NT2/D1 (cell line): ENCODE measurements around the gene PRMT7.

Experiments used
- DNase-seq: peaks from one replicate; pipeline ENCODE4 v3.0.0-alpha.2; 2011; ENCODE audit warnings: low read depth, low spot score
- H3K27me3 ChIP-seq: 2 replicates; pipeline ENCODE4 v1.6.0; 2011; ENCODE audit warnings: mild to moderate bottlenecking; ENCODE audit not compliant: insufficient read length, insufficient read depth
- H3K36me3 ChIP-seq: 2 replicates; pipeline ENCODE4 v1.6.1; 2011; ENCODE audit warnings: mild to moderate bottlenecking, low read length, mixed read lengths; ENCODE audit not compliant: insufficient read depth, insufficient read length
- H3K4me1 ChIP-seq: 2 replicates; pipeline ENCODE4 v1.5.1; 2011; ENCODE audit not compliant: insufficient read depth, insufficient read length
- H3K4me3 ChIP-seq: 2 replicates; pipeline ENCODE4 v1.5.1; 2011; ENCODE audit warnings: low read depth; ENCODE audit not compliant: insufficient read length
- H3K9ac ChIP-seq: 2 replicates; pipeline ENCODE4 v1.6.0; 2011; ENCODE audit warnings: low read depth; ENCODE audit not compliant: insufficient read length
- H3K9me3 ChIP-seq: 2 replicates; pipeline ENCODE4 v1.5.1; 2011; ENCODE audit warnings: mild to moderate bottlenecking, low read length; ENCODE audit not compliant: insufficient read depth
- SUZ12 ChIP-seq: IDR thresholded peaks from 2 replicates; pipeline ENCODE4 v1.6.1; 2011; ENCODE audit not compliant: insufficient read length, insufficient read depth; ENCODE audit errors: extremely low read depth
- YY1 ChIP-seq: IDR thresholded peaks from 2 replicates; pipeline ENCODE4 v1.6.1; 2011; ENCODE audit not compliant: insufficient read length, insufficient read depth
- ZNF274 ChIP-seq: IDR thresholded peaks from 2 replicates; pipeline ENCODE4 v1.6.1; 2011; ENCODE audit warnings: mild to moderate bottlenecking, low read depth, low read length

The PRMT7 gene

DNA sequence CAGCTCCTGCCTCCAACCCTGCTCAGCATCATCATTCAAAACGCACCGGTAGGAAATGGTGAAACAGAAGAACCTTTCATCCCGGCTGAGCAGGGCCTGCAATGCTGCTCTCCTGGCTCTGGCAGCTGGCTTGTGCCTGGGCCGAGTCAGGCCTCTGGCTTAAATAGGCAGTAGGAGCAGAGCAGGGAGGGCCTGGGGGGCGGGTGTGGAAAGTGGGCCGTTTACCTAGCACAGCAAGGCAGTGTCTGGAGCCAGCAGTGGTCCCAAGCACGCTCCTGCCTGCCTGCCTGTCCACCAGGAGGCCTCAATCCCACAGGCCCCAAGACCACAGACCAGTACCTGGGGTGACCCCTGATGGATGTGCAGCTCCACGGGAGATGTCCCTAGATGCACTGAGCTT is 78.2 kb downstream of the PRMT7 start:
- no peaks in the 10 kb centered on the region for H3K36me3 ChIP-seq
- H3K4me1 ChIP-seq: peaks cover 40% of the 10 kb centered on the region
- no peak for DNase-seq
- H3K27me3 ChIP-seq: no peaks in the 10 kb centered on the region
- no peak for TF ChIP-seq YY1
- TF ChIP-seq ZNF274: no peak
- no peak for TF ChIP-seq SUZ12
- no peaks in the 10 kb centered on the region for H3K9me3 ChIP-seq
- no peak overlapping the region for H3K4me3 ChIP-seq
- H3K9ac ChIP-seq: no peak overlapping the region

DNA sequence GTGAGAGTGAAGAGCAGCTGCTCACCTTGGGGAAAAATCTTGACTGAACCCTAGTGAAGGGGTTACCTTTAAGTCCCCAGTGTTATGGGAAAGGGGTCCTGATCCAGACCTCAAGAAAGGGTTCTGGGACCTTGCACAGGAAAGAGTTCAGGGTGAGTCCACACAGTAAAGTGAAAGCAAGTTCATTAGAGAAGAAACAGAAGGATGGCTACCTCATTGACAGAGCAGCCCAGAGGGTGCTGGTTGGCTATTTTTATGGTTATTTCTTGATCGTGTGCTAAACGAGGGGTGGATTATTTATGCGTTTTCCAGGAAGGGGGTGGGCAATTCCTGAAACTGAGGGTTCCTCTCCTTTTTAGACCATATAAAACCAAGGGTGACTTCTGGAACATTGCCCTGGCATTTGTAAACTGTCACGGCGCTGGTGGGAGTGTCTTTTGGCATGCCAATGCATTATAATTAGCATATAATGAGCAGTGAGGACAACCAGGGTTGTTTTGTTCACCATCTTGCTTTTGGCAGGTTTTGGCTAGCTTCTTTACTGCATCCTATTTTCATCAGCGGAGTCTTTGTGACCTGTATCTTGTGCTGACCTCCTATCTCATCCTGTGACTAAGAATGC is 79.0 kb downstream of the PRMT7 start:
- TF ChIP-seq SUZ12 (no peak), YY1 (no peak), ZNF274 (no peak)
- no peak for DNase-seq
- Histone ChIP-seq H3K36me3 (no peaks in the 10 kb centered on the region), H3K9me3 (no peaks in the 10 kb centered on the region), H3K4me3 (no peak overlapping the region), H3K9ac (no peak overlapping the region), H3K4me1 (peaks cover 35% of the 10 kb centered on the region), H3K27me3 (no peaks in the 10 kb centered on the region)

- H3K4me1 ChIP-seq: peaks cover 34% of the 10 kb centered on the region
- no peaks in the 10 kb centered on the region for H3K36me3 ChIP-seq
- H3K9ac ChIP-seq: no peak overlapping the region
- H3K9me3 ChIP-seq: no peaks in the 10 kb centered on the region
- H3K27me3 ChIP-seq: no peaks in the 10 kb centered on the region
- DNase-seq: no peak
- no peak for TF ChIP-seq YY1
- TF ChIP-seq SUZ12: no peak
- no peak overlapping the region for H3K4me3 ChIP-seq
Measured at GRCh38 chr16:68393333-68393732, 82.5 kb downstream of the PRMT7 start.

GRCh38 chr16:68395167-68395786 is 84.5 kb downstream of the PRMT7 start:
- DNase-seq: no peak
- H3K4me1 ChIP-seq: peaks cover 32% of the 10 kb centered on the region
- H3K36me3 ChIP-seq: no peaks in the 10 kb centered on the region
- no peak overlapping the region for H3K9ac ChIP-seq
- TF ChIP-seq SUZ12: no peak
- no peak for TF ChIP-seq ZNF274
- no peak for TF ChIP-seq YY1
- no peak overlapping the region for H3K4me3 ChIP-seq
- H3K9me3 ChIP-seq: no peaks in the 10 kb centered on the region
- H3K27me3 ChIP-seq: no peaks in the 10 kb centered on the region

- Histone ChIP-seq H3K27me3 (no peaks in the 10 kb centered on the region), H3K4me3 (no peak overlapping the region), H3K4me1 (peaks cover 29% of the 10 kb centered on the region), H3K9ac (no peak overlapping the region), H3K36me3 (no peaks in the 10 kb centered on the region), H3K9me3 (no peaks in the 10 kb centered on the region)
- TF ChIP-seq SUZ12 (no peak), YY1 (no peak), ZNF274 (no peak)
- DNase-seq: no peak
Measured at GRCh38 chr16:68395815-68396214, 85.0 kb downstream of the PRMT7 start.

DNA sequence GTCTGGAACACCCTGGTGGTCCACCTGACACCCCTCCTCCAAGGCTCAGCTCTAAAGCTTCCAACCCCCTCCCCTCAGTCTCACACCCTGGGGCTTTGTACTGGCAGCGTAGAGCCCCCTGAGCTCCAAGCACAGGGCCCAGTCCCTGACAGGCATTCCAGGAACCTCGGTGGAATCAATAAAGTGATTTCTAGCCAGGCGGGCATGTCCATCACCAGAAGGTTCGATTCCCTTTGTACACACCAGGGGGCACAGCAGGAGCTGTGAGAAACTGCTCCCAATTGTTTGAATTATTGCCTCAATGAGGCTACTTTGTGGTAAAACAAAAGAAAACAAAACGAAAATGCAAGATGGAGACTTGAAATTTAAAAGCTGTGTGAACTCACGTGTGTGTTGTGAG is 85.7 kb downstream of the PRMT7 start:
- Histone ChIP-seq H3K9ac (peak overlapping the region; percentile 43), H3K27me3 (no peaks in the 10 kb centered on the region), H3K36me3 (no peaks in the 10 kb centered on the region), H3K9me3 (peaks cover 1% of the 10 kb centered on the region; the same call in 1 of the 2 replicates), H3K4me1 (peaks cover 29% of the 10 kb centered on the region), H3K4me3 (no peak overlapping the region)
- no peak for DNase-seq
- TF ChIP-seq ZNF274: no peak
- TF ChIP-seq YY1: no peak
- TF ChIP-seq SUZ12: no peak

- H3K9ac ChIP-seq: no peak overlapping the region
- H3K36me3 ChIP-seq: no peaks in the 10 kb centered on the region
- no peaks in the 10 kb centered on the region for H3K27me3 ChIP-seq
- TF ChIP-seq ZNF274: no peak
- TF ChIP-seq SUZ12: no peak
- TF ChIP-seq YY1: no peak
- peaks cover 32% of the 10 kb centered on the region for H3K4me1 ChIP-seq
- no peak for DNase-seq
- H3K9me3 ChIP-seq: peaks cover 6% of the 10 kb centered on the region; the same call in 1 of the 2 replicates
- H3K4me3 ChIP-seq: no peak overlapping the region
Measured at GRCh38 chr16:68397710-68398201, 86.9 kb downstream of the PRMT7 start.
